HG03064 (cell line): Measurements from ENCODE around the gene INPP5A.

Source experiments
- ATAC-seq: cut with Tn5 transposase; IDR thresholded peaks from one replicate; pipeline ENCODE4 v1.9.1; 2021; ENCODE audit warnings: low read depth; ENCODE audit not compliant: unreplicated experiment

Gene INPP5A

GRCh38 chr10:132576671-132577349 is 39.2 kb downstream of the INPP5A start:
- no peak for ATAC-seq

DNA sequence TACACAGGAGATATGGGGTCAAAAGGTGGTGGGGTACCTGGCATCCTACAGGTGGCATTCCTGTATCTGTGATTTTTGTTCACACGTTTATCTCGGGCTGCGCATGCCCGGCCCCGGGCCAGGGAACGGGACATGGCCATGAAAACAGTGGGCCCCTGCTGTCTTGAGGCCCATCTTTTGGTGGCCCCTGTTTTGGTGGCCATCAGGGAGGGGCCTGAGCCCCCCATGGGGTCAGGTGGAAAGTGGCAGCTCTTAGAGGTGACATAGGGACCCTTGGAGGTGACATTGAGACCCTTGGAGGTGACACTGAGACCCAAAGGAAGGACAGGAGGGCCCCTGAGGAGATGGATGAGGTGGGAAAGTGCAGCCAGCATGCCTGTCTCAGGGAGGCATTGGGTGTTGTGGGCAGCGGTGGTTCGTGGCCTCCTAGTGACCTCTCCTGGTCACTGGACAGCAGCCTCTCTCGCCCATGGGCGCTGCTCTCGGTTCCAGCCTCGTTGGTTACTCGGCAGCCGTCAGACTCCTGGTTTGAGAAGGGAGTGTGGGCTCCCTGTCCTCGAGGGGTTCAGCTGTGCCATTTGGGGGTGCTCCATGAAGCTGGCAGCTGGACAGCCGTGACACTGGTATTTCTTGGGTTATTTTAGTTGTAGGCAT is 39.9 kb downstream of the INPP5A start:
- no peak for ATAC-seq

DNA sequence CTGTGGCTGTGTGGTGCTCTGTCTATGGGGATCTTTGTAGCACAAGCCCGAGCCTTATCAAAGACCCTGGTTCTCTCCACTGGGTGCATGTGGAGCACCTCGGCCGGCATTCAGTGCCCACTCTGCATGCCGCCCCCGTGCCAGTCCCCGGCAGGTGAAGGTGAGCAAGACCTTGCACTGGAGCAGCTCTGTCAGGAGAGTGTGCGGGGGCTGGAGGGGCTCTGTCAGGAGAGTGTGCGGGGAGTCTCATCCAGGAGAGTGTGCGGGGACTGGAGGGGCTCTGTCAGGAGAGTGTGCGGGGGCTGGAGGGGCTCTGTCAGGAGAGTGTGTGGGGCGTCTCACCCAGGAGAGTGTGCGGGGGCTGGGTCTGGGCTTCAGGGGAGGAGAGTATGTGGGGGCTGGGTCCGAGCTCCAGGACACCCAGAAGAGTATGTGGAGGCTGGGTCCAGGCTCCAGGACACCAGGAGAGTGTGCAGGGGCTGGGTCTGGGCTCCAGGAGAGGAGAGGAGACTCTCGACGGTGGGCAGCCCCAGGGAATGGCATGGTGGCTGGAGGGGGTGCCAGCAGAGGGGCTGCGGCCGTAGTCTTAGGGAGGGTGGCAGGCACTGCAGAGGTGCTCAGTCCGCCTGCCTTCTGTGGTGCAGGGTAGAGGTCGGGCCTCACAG is 40.8 kb downstream of the INPP5A start:
- no peak for ATAC-seq

- ATAC-seq, result no peak
Observed at GRCh38 chr10:132579027-132579859, 41.7 kb downstream of the INPP5A start.

- no peak for ATAC-seq
Observed at GRCh38 chr10:132580143-132580542, 42.6 kb downstream of the INPP5A start.

DNA sequence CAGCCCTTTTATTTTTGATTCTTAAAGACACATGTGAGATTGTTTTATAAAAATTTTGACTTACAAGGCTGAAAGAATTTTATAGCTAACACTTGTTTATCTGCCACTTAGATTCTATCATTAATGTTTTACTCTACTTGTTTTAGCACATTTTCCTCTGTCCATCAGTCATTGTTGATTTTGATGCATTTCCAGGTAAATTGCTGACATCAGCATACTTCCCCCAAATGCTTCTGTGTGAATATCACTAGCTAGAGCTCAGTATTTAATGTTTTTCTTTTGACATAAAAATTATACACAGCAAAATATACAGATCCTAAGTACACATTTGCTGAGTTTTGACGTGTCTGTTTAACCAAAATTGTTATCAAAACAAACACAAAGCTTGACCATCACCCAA is 43.0 kb downstream of the INPP5A start:
- ATAC-seq, result no peak

DNA sequence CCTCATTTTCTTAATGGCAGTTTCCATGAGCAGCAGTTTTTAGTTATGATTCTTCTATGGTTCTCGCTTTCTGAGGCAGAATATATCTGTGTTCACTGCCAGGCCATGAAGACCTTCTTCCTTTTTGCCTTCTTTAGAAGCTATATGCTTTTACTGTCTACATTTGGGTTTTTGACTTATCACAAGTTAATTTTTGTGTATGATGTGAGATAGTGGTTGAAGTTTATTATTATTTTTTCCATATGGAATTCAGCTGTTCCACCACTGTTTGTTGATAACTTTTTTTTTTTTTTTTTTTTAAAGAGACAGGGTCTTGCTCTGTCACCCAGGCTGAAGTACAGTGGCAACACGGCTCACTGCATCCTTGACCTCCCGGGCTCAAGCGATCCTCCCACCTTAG is 44.5 kb downstream of the INPP5A start:
- ATAC-seq, result no peak

GRCh38 chr10:132582771-132583170 is 45.2 kb downstream of the INPP5A start:
- ATAC-seq, result no peak

DNA sequence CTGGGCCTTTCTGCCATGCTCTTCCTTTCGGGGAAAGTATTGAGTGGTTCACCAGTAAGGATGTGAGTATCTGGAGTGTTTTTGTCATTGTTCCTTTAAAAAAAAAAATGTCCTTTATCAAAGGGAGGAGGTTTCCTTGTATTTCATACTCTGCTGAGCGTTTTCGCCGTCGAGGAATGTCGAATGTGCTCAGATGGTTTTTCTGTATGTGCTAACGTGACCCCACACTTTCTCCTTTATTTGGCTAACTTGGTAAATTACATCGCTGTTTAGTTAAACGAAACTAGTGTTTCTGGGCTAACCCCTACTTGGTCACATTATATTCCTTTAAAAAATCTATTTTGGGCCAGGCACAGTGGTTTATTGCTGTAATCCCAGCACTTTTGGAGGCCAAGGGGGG is 45.9 kb downstream of the INPP5A start:
- no peak for ATAC-seq

GRCh38 chr10:132584081-132584480 is 46.5 kb downstream of the INPP5A start:
- ATAC-seq, result no peak

- ATAC-seq, result no peak
Observed at GRCh38 chr10:132585732-132586722, 48.4 kb downstream of the INPP5A start.

GRCh38 chr10:132586739-132587138 is 49.2 kb downstream of the INPP5A start:
- no peak for ATAC-seq

DNA sequence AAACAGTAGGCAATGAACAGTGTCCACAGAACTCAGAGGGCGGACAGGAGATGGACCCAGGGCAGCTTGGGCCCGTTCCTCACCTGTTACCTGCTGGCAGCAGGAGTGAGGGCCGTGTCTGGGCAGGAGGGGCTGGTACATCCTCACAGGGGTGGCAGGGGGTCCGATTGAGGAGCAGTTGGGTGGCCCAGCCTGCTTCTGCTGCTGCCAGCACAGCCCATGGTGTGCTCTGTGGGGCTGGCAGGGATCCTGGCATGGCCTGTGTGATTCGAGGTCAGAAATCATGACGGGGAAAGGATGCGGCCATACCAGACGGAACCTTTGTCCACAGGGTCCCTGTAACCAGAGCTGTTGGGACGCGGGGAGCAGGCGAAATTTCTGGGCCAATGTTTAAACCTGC is 49.6 kb downstream of the INPP5A start:
- ATAC-seq, result no peak

DNA sequence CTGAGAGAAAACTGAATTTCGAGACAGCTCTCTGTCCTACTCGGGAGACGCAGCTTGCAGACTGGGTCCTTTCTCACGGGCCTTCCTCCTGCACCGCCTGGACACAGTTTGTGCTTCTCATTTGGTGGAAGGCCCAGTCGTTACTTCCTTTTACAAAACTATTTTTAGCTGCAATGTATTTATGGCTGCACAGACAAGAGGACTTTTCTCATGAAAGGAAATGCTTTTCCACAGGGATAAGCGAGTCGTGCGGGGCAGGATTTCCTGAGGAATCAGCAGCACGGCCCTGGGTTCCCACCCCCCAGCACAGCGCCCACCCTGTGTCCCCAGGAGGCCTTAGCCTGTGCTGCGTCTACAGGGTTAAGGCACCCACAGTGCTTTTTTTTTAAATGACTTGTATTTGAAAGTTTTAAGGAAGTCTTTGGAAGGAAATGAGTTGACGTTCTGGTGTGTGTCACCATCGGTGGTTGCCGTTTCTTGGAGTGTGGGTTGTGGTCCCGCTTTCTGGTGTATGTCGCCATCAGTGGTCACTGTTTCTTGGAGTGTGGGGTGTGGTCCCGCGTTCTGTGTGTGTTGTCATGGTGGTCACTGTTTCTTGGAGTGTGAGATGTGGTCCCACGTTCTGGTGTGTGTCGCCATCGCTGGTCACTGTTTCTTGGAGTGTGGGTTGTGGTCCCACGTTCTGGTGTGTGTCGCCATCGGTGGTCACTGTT is 50.9 kb downstream of the INPP5A start:
- no peak for ATAC-seq

DNA sequence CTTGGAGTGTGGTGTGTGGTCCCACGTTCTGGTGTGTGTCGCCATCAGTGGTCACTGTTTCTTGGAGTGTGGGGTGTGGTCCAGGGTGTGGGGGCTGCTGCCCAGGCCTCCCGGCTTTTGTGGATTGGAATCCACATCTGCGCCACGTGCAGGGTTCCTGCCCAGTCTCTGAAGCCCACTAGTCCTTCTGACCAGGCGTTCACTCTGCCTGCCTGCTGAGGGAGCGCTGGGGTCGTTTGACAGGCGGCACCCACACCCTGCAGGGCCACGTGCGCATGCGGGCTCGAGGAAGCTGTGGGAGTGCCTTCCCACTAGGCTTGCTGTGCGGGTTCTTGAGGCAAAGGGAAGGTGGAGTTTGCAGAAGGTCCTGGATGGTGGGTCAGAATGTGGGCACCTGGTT is 51.4 kb downstream of the INPP5A start:
- ATAC-seq, result no peak

- no peak for ATAC-seq
Observed at GRCh38 chr10:132589681-132590080, 52.1 kb downstream of the INPP5A start.

- ATAC-seq, result no peak
Observed at GRCh38 chr10:132590094-132590751, 52.6 kb downstream of the INPP5A start.

GRCh38 chr10:132590752-132591121 is 53.1 kb downstream of the INPP5A start:
- ATAC-seq, result no peak
